ENCODE results near the gene PDE6G.

Gene PDE6G

GRCh38 chr17:81662002-81662401, 5.7 kb upstream of the PDE6G start:
- DNase-seq (ENCODE audit: low read depth in 2 of 2) = no peak

GRCh38 chr17:81660441-81660840, 4.1 kb upstream of the PDE6G start:
- no peak for DNase-seq (ENCODE audit: low read depth in 2 of 2)

- DNase-seq (ENCODE audit: low read depth in 2 of 2) = no peak
These were observed 2.7 kb upstream of the PDE6G start for GRCh38 chr17:81659038-81659437.

GRCh38 chr17:81656835-81657234, 493 bp upstream of the PDE6G start:
- DNase-seq (ENCODE audit: low read depth in 2 of 2) = no peak

GRCh38 chr17:81655378-81656117, 794 bp downstream of the PDE6G start:
- no peak for DNase-seq (ENCODE audit: low read depth in 2 of 2)

- no peak for DNase-seq (ENCODE audit: low read depth in 2 of 2)
These were observed 3.2 kb downstream of the PDE6G start for GRCh38 chr17:81652906-81653771.

- no peak for DNase-seq (ENCODE audit: low read depth in 2 of 2)
These were observed 4.7 kb downstream of the PDE6G start for GRCh38 chr17:81651692-81652091.

GRCh38 chr17:81650951-81651350, 5.4 kb downstream of the PDE6G start:
- DNase-seq (ENCODE audit: low read depth in 2 of 2) = no peak

- DNase-seq (ENCODE audit: low read depth in 2 of 2) = no peak
These were observed 7.6 kb downstream of the PDE6G start for GRCh38 chr17:81648707-81649085.

- no peak for DNase-seq (ENCODE audit: low read depth in 2 of 2)
These were observed 8.2 kb downstream of the PDE6G start for GRCh38 chr17:81648013-81648706.

- DNase-seq (ENCODE audit: low read depth in 2 of 2) = no peak
These were observed 8.7 kb downstream of the PDE6G start for GRCh38 chr17:81647640-81648012.

GRCh38 chr17:81646869-81647600, 9.3 kb downstream of the PDE6G start:
- no peak for DNase-seq (ENCODE audit: low read depth in 2 of 2)

- DNase-seq (ENCODE audit: low read depth in 2 of 2) = no peak
These were observed 11.1 kb downstream of the PDE6G start for GRCh38 chr17:81644976-81645952.

- DNase-seq (ENCODE audit: low read depth in 2 of 2) = no peak
These were observed 11.8 kb downstream of the PDE6G start for GRCh38 chr17:81644496-81644895.

GRCh38 chr17:81641825-81642489, 14.4 kb downstream of the PDE6G start:
- DNase-seq (ENCODE audit: low read depth in 2 of 2) = no peak

- no peak for DNase-seq (ENCODE audit: low read depth in 2 of 2)
These were observed 16.3 kb downstream of the PDE6G start for GRCh38 chr17:81640011-81640410.

GRCh38 chr17:81638683-81639082, 17.7 kb downstream of the PDE6G start:
- DNase-seq (ENCODE audit: low read depth in 2 of 2) = no peak

- DNase-seq (ENCODE audit: low read depth in 2 of 2) = peak; percentile 62 to 74
These were observed 19.6 kb downstream of the PDE6G start, which contains the start of the genes NPLOC4 and TSPAN10 for GRCh38 chr17:81636505-81637288. Gene NPLOC4 (minus strand): TSS chr17:81637112. CDS start chr17:81636930, 182 bp downstream. Gene TSPAN10 (plus strand): TSS chr17:81637196. CDS start chr17:81642413, 5,217 bp downstream.

- no peak for DNase-seq (ENCODE audit: low read depth in 2 of 2)
These were observed 20.3 kb downstream of the PDE6G start for GRCh38 chr17:81635973-81636504.

Data from stimulated activated CD8-positive, alpha-beta memory T cell treated with anti-CD3 and anti-CD28 coated beads, Interleukin-15, amount 100 ng/mL, for 4 hours (primary cell).